IPS DF 6.9 (cell line): ENCODE results near the gene PTPN9.

Experiments used
- DNase-seq: peaks from one replicate; pipeline ENCODE4 v3.0.0-alpha.2; 2013; ENCODE audit warnings: low read depth, low spot score
- H3K27ac ChIP-seq: one replicate; pipeline ENCODE4 v1.5.1; 2013; ENCODE audit warnings: low read length, control low read depth
- H3K27me3 ChIP-seq: 2 replicates; pipeline ENCODE4 v1.6.1; 2013; ENCODE audit warnings: mild to moderate bottlenecking, low read length; ENCODE audit not compliant: control insufficient read depth, insufficient read depth
- H3K36me3 ChIP-seq: 2 replicates; pipeline ENCODE4 v1.6.1; 2013; ENCODE audit warnings: low read length; ENCODE audit not compliant: control insufficient read depth, insufficient read depth
- H3K4me1 ChIP-seq: 2 replicates; pipeline ENCODE4 v1.6.1; 2013; ENCODE audit warnings: low read length; ENCODE audit not compliant: control insufficient read depth, insufficient read depth
- H3K4me3 ChIP-seq: 2 replicates; pipeline ENCODE4 v1.5.1; 2013; ENCODE audit warnings: mild to moderate bottlenecking, low read length
- H3K9me3 ChIP-seq: 2 replicates; pipeline ENCODE4 v1.6.1; 2013; ENCODE audit warnings: low read length, inconsistent platforms; ENCODE audit not compliant: control insufficient read depth, insufficient read depth
- WGBS: extraction: QIAGEN DNeasy Blood & Tissue Kit; methylation state at CpG from one replicate; pipeline ENCODE4 v1.1.7; 2013; ENCODE audit warnings: mixed read lengths, missing lambda C conversion rate; ENCODE audit not compliant: insufficient read length, insufficient coverage; 5-methylcytosine and 5-hydroxymethylcytosine counted together

PTPN9 gene

GRCh38 chr15:75416584-75416983 is 162.5 kb downstream of the PTPN9 start:
- Histone ChIP-seq H3K27me3 (no peaks in the 10 kb centered on the region), H3K27ac (no peak overlapping the region), H3K9me3 (no peaks in the 10 kb centered on the region; the same call in 1 of the 2 replicates), H3K4me3 (no peak overlapping the region), H3K4me1 (no peaks in the 10 kb centered on the region), H3K36me3 (peaks cover 10% of the 10 kb centered on the region)
- WGBS = no CpG with 5 or more reads among the region's 1 CpG
- no peak for DNase-seq
